Measurements from ENCODE around the gene ANKRD6.

The ANKRD6 gene

DNA sequence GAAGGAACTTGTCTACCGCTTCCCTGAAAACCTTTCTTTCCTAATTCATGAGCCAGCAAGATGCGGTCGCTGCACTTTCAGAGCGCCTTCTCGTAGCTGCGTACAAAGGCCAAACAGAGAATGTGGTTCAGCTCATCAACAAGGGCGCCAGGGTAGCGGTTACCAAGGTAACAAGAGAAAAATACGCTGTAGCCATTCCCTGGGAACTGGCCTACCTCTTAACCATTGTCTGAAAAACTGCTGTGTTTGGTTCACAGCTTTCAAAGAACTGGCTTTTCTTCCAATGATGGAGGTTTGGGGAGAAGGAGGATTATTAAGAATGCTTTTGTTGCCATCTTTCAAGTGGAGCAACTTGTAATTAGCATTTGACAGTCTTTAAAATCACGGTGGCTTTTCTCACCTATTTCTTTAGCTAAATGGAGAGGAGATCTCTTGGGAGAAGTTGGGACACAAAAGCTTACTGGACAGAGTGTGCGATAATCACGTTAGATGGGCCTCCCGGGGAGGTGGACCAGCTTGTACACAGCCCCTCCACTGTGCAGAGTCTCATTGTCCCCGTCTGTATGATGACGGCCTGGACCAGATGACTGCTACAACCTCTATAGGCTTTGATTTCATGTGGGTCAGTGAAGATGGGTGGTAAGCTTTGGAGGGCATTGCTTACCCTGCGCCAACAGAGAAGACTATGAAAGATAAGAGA lies 134.1 kb downstream of the ANKRD6 start:
- DNase-seq, result no peak

DNA sequence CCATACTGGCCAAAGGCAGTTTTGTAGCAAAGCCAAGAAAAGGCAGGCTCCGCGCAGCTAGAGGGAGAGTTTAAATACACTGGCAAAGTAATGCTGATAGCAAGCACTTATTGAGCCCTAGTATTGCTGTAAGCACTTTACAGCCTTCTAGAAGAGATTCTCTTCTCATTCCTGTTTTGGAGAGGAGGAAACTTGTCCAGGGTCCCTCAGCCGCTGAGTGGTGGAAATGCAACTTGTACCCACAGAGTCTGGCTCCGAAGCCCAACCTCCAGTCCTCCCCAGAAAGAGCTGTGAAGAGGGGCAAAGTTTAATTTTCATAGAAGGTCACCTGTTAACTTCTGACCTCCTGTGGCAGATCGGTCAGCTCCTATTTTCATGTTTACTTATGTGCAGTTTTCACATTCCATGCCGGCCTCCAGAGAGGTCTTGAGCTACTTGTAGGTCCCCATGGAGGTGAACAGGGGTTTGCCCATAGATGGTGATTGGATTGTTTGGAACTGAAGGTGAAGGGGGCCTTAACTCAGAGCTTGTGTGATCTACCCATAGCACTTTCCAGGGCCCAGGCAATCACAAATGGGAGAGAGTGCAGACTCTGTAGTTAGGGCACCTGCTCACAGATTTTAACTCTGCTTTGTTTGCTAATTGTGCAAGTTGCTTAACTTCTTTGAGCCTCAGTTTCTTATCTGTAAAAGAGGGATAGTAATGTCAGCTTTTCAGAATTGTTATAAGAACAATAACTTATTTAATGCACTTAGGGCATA lies 134.9 kb downstream of the ANKRD6 start:
- DNase-seq, result no peak

DNA sequence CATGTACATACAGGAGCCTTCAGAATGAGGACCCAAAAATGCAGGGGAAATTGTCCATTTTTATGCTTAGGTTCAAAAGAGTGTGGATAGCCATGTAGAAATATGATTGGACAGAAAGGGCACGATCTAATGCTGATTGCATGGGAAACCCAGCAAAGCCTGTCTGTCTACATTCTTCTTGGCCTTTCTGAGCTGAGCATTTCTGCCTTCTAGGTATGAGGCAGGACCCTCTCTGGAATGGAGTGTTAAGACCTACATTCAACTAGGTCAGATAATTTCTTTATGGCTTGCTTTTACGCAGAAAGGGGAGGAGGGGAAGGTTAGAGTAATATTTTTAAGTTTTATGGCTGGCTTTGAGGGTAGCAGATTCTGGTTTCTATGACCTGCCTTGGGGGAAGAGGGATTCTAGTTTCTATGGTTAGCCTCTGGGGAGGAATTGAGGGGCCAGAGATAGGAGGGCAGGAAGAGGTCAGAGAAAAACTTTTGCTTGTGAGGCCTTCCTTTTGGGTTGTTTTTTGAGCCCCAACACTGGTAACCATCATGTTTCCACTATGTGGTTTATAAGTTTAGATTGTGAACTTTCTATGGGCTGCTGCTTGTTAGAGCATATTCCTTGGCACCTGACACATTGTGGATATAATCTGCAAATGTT lies 142.1 kb downstream of the ANKRD6 start:
- DNase-seq, result no peak

- DNase-seq, result no peak
Measured at GRCh38 chr6:89575562-89575960, 142.6 kb downstream of the ANKRD6 start.

- no peak for DNase-seq
Measured at GRCh38 chr6:89580997-89581666, 148.2 kb downstream of the ANKRD6 start.

GRCh38 chr6:89581689-89582088 lies 148.7 kb downstream of the ANKRD6 start:
- DNase-seq, result no peak

DNA sequence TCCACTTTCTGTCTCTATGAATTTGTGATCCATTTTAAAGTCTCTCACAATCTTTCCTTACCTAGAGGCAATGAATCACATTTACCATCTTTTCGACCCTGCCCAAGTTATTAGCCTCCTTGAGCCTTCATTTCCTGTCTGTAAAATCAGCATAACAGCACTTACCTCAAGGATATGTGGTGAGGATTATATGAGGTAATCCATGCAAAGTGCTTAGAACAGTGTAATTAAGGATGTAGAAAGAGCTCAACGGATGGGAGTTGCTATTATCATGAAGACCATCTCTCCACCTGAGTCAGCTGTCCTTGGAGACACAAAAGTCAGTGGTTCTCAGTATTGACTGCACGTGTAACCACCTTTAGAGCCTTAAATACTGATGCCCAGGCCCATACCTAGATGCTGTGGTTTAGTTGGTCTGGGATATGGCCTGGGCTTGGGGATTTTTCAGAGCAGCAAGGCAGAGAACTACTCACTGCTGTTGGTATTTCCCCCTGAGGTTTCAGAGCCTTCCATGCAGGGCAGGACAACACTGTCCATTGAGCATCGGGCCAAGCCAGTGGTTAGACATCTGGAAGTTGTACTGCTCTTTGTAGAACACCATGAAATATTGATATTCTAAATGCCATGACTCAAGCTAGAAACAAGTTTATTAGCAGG lies 149.8 kb downstream of the ANKRD6 start:
- peak; percentile 4 for DNase-seq

- no peak for DNase-seq
Measured at GRCh38 chr6:89583559-89583958, 150.6 kb downstream of the ANKRD6 start.

DNA sequence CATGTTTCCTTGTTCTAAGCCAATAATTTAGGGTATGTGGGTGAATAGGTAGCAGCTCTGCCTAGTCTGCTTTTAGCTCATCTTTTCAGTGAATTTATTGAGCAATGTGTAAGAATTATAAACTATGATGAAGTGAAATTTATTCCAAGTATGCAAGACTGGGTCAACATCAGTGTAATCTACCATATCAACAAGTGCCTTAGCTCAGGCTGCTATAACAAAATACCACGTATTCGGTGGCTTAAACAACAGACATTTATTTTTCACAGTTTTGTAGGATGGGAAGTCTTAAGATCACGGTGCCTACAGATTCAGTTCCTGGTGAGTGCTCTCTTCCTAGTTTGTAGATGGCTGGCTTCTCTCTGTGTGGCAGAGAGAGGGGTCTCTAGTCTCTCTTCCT lies 151.6 kb downstream of the ANKRD6 start:
- no peak for DNase-seq

DNA sequence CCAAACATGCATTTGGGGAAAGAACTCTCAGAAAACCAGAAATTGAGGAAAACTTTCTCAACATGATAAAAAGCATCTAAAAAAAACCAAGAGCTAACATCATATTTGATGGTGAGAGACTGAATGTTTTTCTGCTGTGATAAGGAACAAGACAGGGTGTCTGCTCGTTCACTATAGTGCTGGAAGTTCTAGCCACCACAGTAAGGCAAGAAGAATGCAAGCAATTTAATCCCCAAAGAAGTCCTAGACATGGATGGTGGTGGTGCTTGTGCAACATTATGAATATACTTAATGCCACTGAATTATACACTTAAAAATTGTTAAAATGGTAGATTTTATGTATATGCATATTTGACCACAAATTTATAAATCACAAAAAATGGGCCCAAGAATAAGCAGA lies 152.2 kb downstream of the ANKRD6 start:
- peak; percentile 24 for DNase-seq

DNA sequence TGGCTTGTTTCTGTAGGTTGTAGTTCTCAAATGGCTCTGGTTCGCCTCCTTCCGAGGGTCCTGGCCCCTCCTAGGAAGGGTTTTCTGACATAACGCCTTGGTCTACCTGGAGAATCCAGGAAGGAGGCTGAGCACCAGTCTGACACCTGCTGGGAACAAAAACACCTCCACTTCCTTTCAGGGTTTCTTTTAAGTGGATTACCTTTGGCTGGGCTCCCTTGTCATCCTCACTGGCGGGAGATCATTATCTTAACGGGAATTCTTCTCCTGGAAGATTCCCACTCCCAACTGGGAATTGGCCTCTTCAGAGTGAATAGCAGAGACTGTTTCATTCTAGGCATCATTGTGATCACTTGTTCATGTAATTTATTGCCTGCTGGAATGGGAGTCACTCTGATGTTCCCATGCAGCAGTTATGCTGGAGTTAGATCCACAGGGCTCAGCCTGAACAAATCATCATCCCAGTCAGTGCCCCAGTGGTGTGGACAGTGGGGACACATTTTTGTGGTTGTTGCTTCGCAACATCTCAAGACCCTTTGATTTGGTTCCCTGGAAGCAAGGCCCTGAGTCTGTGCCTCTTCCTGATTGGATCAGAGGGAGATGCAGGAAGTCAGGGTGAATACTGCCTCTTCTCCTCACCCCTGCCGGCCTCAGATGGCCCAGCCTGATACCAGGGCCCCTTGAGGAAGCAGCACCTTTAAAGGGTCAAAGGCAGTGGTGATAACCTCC lies 156.5 kb downstream of the ANKRD6 start:
- DNase-seq, result no peak

GRCh38 chr6:89590133-89590532 lies 157.2 kb downstream of the ANKRD6 start:
- DNase-seq, result no peak

DNA sequence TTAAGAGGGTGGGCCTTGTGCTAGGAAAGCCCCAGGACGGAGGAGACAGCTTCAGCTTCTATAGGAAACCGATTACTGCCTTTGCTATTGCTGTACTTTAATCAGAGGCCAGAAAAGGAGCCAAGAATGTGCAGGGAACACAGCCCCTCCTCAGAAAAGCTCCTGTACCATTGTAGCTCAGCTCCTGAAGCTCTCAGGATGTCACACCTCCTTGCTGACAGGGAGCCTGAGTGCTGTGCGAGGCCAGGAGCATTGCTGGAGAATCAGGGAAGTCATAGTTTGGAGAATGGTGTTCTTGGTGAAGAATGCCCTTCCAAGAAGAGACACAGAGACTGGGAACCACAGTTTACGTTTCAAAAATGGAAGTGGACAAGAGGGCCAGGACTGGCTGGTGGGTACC lies 158.8 kb downstream of the ANKRD6 start:
- no peak for DNase-seq

- no peak for DNase-seq
Measured at GRCh38 chr6:89596056-89596455, 163.1 kb downstream of the ANKRD6 start.

GRCh38 chr6:89596484-89596883 lies 163.5 kb downstream of the ANKRD6 start:
- DNase-seq, result no peak

DNA sequence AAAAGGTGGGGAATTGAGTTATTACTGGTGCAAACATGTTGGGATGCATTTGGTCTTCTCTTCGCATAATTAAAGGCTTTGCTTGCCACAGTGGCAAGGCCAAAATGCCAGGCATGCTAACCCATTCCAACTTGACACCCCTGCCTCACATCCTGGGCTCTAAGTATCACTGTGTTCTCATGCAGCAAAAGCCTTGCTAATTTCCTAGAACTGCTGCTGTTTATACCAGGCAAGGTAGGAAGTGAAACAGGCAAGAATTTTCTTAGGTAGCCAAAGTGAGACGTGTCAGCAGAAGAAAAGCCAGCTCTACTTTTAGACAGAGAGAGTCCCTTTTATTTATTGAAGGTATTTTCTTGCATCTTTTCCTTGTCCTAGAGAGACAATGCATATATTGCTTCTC lies 164.4 kb downstream of the ANKRD6 start:
- DNase-seq, result no peak

DNA sequence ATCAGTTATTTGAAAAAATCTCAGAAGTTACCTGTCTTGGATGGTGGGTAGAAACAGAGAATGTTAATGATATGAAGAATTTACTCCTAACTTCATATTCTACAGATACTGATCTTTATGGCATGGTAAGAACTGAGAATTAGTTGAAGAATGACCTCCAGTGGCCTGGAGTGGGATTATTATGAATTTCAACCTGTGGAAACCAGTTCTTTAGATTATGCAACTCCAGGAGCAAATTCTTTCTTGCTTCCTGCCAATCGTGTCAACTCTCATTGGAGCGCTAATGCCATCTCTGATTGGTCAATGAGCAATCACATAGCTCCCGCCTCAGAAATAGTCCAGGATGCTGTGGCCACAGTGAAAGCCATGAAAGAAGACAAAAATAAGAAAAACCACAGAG lies 165.0 kb downstream of the ANKRD6 start:
- peak; percentile 50 for DNase-seq

GRCh38 chr6:89599727-89600126 lies 166.8 kb downstream of the ANKRD6 start:
- DNase-seq, result no peak

GRCh38 chr6:89602166-89602565 lies 169.2 kb downstream of the ANKRD6 start:
- no peak for DNase-seq

DNA sequence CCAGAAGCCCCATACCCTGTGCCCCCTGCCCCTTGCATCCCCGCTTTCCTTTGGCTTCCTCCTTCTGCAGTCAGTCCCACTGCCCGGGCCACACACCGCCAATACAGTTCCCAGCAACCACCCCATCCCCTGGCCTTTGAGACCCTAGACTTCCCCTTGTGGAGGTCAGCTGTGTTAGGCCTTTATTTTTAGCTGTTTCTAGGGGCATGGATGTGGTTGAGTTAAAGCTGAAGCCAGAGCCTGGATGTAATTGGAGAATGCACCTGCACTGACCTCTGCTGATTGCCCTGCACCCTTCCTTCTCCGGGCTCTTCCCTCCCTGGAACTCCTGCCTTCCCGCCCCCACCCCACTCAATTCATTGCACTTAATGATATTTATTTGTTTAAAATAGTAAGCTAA lies 171.7 kb downstream of the ANKRD6 start:
- no peak for DNase-seq

- DNase-seq, result no peak
Measured at GRCh38 chr6:89605861-89606260, 172.9 kb downstream of the ANKRD6 start.

DNA sequence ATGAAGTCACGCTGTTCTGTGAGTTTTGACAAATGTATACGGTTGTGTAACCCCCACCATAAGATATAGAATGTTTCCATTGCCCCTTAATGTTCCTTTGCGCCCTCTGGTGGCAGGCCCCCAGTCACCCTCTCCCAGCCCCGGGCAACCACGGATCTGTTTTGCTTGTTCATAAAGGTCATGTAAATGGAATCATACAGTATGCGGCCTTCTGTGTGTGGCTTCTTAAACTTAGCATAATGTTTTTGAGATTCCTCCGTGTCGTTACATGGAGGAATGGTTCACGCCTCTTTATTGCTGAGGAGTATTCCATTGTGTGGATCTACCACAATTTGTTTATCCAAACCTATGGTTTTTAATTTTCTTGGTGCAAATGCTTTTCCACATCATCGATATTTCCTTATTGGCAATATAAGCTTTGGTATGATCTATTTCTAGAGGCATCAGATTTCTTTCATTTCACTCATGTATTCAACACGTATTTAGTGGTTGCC lies 177.2 kb downstream of the ANKRD6 start:
- peak; percentile 36 for DNase-seq

All from fibroblast of upper back skin (primary cell).